HL-60 (cell line): ENCODE measurements around the gene BRWD1.

Experiments
- GABPA ChIP-seq: IDR thresholded peaks from 2 replicates; pipeline ENCODE4 v1.6.1; 2012; ENCODE audit warnings: low read depth
- POLR2AphosphoS5 ChIP-seq: IDR thresholded peaks from 2 replicates; pipeline ENCODE4 v1.6.1; 2012; ENCODE audit warnings: low read depth
- TF ChIP-seq, protein P1 (sequence below): IDR thresholded peaks from one replicate; pipeline ENCODE4 v1.5.1; 2011; ENCODE audit warnings: low read length, control low read depth, inconsistent platforms; ENCODE audit not compliant: insufficient read depth
- TF ChIP-seq, protein P2 (sequence below): IDR thresholded peaks from 2 replicates; pipeline ENCODE4 v1.6.1; 2012; ENCODE audit warnings: low read depth; ENCODE audit not compliant: insufficient replicate concordance

DNA sequence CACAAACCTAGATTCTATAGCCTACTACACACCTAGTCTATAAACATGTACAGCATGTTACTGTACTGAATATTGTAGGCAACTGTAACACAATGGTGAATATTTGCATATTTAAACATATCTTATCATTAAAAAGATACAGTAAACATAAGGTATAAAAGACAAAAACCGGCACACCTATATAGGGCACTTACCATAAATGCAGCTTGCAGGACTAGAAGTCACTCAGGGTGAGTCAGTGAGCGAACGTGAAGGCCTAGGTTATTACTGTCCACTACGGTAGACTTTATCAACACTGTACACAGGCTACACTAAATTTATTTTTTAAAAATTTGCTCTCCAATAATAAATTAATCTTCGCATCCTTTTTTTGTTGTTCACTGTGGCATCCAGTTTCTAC, 143.5 kb downstream of the BRWD1 start:
- TF ChIP-seq, protein P1, sequence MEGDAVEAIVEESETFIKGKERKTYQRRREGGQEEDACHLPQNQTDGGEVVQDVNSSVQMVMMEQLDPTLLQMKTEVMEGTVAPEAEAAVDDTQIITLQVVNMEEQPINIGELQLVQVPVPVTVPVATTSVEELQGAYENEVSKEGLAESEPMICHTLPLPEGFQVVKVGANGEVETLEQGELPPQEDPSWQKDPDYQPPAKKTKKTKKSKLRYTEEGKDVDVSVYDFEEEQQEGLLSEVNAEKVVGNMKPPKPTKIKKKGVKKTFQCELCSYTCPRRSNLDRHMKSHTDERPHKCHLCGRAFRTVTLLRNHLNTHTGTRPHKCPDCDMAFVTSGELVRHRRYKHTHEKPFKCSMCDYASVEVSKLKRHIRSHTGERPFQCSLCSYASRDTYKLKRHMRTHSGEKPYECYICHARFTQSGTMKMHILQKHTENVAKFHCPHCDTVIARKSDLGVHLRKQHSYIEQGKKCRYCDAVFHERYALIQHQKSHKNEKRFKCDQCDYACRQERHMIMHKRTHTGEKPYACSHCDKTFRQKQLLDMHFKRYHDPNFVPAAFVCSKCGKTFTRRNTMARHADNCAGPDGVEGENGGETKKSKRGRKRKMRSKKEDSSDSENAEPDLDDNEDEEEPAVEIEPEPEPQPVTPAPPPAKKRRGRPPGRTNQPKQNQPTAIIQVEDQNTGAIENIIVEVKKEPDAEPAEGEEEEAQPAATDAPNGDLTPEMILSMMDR: no peak
- no peak for TF ChIP-seq POLR2AphosphoS5
- TF ChIP-seq, protein P2, sequence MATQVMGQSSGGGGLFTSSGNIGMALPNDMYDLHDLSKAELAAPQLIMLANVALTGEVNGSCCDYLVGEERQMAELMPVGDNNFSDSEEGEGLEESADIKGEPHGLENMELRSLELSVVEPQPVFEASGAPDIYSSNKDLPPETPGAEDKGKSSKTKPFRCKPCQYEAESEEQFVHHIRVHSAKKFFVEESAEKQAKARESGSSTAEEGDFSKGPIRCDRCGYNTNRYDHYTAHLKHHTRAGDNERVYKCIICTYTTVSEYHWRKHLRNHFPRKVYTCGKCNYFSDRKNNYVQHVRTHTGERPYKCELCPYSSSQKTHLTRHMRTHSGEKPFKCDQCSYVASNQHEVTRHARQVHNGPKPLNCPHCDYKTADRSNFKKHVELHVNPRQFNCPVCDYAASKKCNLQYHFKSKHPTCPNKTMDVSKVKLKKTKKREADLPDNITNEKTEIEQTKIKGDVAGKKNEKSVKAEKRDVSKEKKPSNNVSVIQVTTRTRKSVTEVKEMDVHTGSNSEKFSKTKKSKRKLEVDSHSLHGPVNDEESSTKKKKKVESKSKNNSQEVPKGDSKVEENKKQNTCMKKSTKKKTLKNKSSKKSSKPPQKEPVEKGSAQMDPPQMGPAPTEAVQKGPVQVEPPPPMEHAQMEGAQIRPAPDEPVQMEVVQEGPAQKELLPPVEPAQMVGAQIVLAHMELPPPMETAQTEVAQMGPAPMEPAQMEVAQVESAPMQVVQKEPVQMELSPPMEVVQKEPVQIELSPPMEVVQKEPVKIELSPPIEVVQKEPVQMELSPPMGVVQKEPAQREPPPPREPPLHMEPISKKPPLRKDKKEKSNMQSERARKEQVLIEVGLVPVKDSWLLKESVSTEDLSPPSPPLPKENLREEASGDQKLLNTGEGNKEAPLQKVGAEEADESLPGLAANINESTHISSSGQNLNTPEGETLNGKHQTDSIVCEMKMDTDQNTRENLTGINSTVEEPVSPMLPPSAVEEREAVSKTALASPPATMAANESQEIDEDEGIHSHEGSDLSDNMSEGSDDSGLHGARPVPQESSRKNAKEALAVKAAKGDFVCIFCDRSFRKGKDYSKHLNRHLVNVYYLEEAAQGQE: no peak
- TF ChIP-seq GABPA: no peak
